ENCODE results near the gene ADAMTS1.
A peak's percentile ranks its signal among the peaks of the same experiment; 100 is the strongest.
"Not testable (repeated sequence)": the region's sequence is repeated elsewhere in the genome, so short reads cannot be mapped to it uniquely, and the experiment has no call there.

The ADAMTS1 gene

GRCh38 chr21:26845066-26845758 is at the start of gene ADAMTS1:
Gene ADAMTS1, minus strand, starts transcription at chr21:26845409. Its CDS starts 455 bp downstream, at chr21:26844954.
- no peak for FAIRE-seq

- FAIRE-seq: no peak
These were observed 46.9 kb upstream of the ADAMTS1 start for GRCh38 chr21:26892151-26892550.

GRCh38 chr21:26888931-26889330 is 43.7 kb upstream of the ADAMTS1 start:
- no peak for FAIRE-seq

- FAIRE-seq: no peak
These were observed 43.0 kb upstream of the ADAMTS1 start for GRCh38 chr21:26888256-26888655.

- FAIRE-seq: no peak
These were observed 42.0 kb upstream of the ADAMTS1 start for GRCh38 chr21:26887251-26887650.

GRCh38 chr21:26884436-26884835 is 39.2 kb upstream of the ADAMTS1 start:
- FAIRE-seq: no peak

GRCh38 chr21:26883768-26884167 is 38.6 kb upstream of the ADAMTS1 start:
- FAIRE-seq: no peak

- peak; percentile 96 for FAIRE-seq
These were observed 36.5 kb upstream of the ADAMTS1 start for GRCh38 chr21:26881504-26882228.

GRCh38 chr21:26877018-26877417 is 31.8 kb upstream of the ADAMTS1 start:
- FAIRE-seq: no peak

GRCh38 chr21:26874347-26874746 is 29.1 kb upstream of the ADAMTS1 start:
- no peak for FAIRE-seq

GRCh38 chr21:26865857-26866256 is 20.6 kb upstream of the ADAMTS1 start:
- FAIRE-seq: no peak

GRCh38 chr21:26856871-26857350 is 11.7 kb upstream of the ADAMTS1 start:
- not testable (repeated sequence) for FAIRE-seq

- FAIRE-seq: not testable (repeated sequence)
These were observed 9.5 kb upstream of the ADAMTS1 start for GRCh38 chr21:26854695-26855094.

GRCh38 chr21:26852423-26852822 is 7.2 kb upstream of the ADAMTS1 start:
- FAIRE-seq: no peak

- no peak for FAIRE-seq
These were observed 6.1 kb upstream of the ADAMTS1 start for GRCh38 chr21:26851109-26851944.

GRCh38 chr21:26850116-26850643 is 5.0 kb upstream of the ADAMTS1 start:
- no peak for FAIRE-seq

- FAIRE-seq: peak; percentile 99
These were observed 4.4 kb upstream of the ADAMTS1 start for GRCh38 chr21:26849428-26850115.

GRCh38 chr21:26847921-26848320 is 2.7 kb upstream of the ADAMTS1 start:
- no peak for FAIRE-seq

GRCh38 chr21:26847002-26847401 is 1.8 kb upstream of the ADAMTS1 start:
- no peak for FAIRE-seq

- no peak for FAIRE-seq
These were observed 1.1 kb upstream of the ADAMTS1 start for GRCh38 chr21:26846036-26846931.

GRCh38 chr21:26845759-26846035 is 488 bp upstream of the ADAMTS1 start:
- no peak for FAIRE-seq

Measured in islet of Langerhans (tissue), 1 donor.